Measurements from ENCODE around the gene LCN2. TPM values are rescaled to one million over a fixed set of nuclear protein-coding genes. Genes with fewer than 3 reads are reported as not detected.

LCN2 gene
- total and polyA plus RNA-seq, 9 of the 15 experiments (the other 6 are each of a cell fraction or from before 2014, with no cell fraction given) = 0.10 to 1.2 (median 0.44) TPM; not detected in 1

DNA sequence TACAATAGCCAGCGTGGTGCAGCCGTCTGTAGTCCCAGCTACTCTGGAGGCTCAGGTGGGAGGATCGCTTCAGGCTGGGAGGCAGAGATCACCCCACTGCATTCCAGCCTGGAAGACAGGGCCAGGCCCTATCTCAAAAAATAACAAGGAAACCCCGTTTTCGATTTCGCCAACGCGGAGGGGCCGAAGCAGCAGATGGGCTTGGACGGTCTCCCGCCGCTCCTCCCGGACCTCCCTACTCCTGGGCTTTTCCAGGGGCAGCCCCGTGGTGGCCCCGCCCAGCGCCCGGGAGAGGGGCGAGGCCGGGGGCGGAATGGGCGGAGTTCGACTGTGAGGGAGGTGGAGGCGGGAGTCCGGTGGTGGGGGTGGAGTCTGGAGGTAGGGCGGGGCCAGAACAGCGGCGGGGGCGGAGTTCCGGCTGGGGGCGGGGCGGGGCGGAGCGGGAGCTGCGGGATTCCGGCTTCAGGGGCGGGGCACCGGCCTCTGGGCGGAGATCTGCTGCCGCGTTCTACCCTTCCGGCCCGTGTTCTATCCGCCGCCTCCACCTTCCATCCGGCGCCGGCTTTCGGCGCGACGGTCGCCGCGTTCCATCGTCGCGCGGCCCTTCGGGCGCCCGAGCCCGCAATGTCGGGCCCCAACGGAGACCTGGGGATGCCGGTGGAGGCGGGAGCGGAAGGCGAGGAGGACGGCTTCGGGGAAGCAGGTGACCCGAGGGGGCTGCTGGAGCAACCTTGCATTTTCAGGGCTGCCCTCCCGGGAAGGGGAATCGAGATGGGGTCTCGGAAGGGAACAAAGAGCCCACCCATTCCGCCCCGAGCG is 10.7 kb downstream of the LCN2 start, which contains the start of gene BBLN (continued):
- TF ChIP-seq, protein P1, sequence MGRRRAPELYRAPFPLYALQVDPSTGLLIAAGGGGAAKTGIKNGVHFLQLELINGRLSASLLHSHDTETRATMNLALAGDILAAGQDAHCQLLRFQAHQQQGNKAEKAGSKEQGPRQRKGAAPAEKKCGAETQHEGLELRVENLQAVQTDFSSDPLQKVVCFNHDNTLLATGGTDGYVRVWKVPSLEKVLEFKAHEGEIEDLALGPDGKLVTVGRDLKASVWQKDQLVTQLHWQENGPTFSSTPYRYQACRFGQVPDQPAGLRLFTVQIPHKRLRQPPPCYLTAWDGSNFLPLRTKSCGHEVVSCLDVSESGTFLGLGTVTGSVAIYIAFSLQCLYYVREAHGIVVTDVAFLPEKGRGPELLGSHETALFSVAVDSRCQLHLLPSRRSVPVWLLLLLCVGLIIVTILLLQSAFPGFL (CRISPR knock-in tag; IDR thresholded peaks at IDR 0.05) = no peak
- TF ChIP-seq ZNF75A (CRISPR knock-in tag; IDR thresholded peaks at IDR 0.05) (peak; percentile 70), TBP (optimal IDR thresholded peaks at IDR 0.05; ENCODE audit: low read depth, low read length) (peak; percentile 80), CHD4 (IDR thresholded peaks at IDR 0.05; ENCODE audit: insufficient read depth, insufficient replicate concordance, low read depth, low read length, poor library complexity, severe bottlenecking) (no peak)
- TF ChIP-seq, protein P2, sequence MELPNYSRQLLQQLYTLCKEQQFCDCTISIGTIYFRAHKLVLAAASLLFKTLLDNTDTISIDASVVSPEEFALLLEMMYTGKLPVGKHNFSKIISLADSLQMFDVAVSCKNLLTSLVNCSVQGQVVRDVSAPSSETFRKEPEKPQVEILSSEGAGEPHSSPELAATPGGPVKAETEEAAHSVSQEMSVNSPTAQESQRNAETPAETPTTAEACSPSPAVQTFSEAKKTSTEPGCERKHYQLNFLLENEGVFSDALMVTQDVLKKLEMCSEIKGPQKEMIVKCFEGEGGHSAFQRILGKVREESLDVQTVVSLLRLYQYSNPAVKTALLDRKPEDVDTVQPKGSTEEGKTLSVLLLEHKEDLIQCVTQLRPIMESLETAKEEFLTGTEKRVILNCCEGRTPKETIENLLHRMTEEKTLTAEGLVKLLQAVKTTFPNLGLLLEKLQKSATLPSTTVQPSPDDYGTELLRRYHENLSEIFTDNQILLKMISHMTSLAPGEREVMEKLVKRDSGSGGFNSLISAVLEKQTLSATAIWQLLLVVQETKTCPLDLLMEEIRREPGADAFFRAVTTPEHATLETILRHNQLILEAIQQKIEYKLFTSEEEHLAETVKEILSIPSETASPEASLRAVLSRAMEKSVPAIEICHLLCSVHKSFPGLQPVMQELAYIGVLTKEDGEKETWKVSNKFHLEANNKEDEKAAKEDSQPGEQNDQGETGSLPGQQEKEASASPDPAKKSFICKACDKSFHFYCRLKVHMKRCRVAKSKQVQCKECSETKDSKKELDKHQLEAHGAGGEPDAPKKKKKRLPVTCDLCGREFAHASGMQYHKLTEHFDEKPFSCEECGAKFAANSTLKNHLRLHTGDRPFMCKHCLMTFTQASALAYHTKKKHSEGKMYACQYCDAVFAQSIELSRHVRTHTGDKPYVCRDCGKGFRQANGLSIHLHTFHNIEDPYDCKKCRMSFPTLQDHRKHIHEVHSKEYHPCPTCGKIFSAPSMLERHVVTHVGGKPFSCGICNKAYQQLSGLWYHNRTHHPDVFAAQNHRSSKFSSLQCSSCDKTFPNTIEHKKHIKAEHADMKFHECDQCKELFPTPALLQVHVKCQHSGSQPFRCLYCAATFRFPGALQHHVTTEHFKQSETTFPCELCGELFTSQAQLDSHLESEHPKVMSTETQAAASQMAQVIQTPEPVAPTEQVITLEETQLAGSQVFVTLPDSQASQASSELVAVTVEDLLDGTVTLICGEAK (IDR thresholded peaks at IDR 0.05) = no peak
- TF ChIP-seq, protein P2 (CRISPR knock-in tag; IDR thresholded peaks at IDR 0.05) = no peak
- TF ChIP-seq, protein P3, sequence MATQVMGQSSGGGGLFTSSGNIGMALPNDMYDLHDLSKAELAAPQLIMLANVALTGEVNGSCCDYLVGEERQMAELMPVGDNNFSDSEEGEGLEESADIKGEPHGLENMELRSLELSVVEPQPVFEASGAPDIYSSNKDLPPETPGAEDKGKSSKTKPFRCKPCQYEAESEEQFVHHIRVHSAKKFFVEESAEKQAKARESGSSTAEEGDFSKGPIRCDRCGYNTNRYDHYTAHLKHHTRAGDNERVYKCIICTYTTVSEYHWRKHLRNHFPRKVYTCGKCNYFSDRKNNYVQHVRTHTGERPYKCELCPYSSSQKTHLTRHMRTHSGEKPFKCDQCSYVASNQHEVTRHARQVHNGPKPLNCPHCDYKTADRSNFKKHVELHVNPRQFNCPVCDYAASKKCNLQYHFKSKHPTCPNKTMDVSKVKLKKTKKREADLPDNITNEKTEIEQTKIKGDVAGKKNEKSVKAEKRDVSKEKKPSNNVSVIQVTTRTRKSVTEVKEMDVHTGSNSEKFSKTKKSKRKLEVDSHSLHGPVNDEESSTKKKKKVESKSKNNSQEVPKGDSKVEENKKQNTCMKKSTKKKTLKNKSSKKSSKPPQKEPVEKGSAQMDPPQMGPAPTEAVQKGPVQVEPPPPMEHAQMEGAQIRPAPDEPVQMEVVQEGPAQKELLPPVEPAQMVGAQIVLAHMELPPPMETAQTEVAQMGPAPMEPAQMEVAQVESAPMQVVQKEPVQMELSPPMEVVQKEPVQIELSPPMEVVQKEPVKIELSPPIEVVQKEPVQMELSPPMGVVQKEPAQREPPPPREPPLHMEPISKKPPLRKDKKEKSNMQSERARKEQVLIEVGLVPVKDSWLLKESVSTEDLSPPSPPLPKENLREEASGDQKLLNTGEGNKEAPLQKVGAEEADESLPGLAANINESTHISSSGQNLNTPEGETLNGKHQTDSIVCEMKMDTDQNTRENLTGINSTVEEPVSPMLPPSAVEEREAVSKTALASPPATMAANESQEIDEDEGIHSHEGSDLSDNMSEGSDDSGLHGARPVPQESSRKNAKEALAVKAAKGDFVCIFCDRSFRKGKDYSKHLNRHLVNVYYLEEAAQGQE (IDR thresholded peaks at IDR 0.05; ENCODE audit: borderline replicate concordance) = no peak
- TF ChIP-seq, protein P3 (CRISPR knock-in tag; IDR thresholded peaks at IDR 0.05; ENCODE audit: low read depth) = peak; percentile 88
